GM12873 (cell line): ENCODE data around the gene ABCB4.
A peak's percentile ranks its signal among the peaks of the same experiment; 100 is the strongest.

Experiments
- CTCF ChIP-seq: IDR thresholded peaks from 2 replicates; pipeline ENCODE4 v1.5.1; 2012; ENCODE audit warnings: low read depth, mild to moderate bottlenecking, moderate library complexity, low read length, control low read depth; ENCODE audit not compliant: insufficient read depth; ENCODE audit errors: missing control alignments

Gene ABCB4

GRCh38 chr7:87510411-87510875 is 35.0 kb upstream of the ABCB4 start:
- no peak for TF ChIP-seq CTCF

DNA sequence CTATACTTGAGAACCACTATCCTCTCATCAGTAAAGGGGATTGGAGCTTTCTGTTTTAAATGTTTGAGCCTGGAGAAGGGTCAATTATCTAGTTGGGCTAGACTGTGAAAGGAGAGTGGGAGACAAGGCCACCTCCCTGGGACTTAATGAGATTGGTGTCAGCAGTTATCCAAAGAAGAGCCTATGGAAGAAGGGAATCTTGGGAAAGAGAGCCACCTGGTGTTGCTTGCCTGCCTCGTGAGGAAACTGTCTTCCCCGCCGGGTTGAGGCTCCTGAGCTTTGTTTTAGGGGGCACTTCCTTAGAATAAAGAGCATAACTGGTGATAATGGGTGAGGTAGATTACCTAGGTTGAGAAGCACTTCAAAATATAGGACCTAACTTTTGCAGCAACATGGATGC is 32.0 kb upstream of the ABCB4 start:
- no peak for TF ChIP-seq CTCF

DNA sequence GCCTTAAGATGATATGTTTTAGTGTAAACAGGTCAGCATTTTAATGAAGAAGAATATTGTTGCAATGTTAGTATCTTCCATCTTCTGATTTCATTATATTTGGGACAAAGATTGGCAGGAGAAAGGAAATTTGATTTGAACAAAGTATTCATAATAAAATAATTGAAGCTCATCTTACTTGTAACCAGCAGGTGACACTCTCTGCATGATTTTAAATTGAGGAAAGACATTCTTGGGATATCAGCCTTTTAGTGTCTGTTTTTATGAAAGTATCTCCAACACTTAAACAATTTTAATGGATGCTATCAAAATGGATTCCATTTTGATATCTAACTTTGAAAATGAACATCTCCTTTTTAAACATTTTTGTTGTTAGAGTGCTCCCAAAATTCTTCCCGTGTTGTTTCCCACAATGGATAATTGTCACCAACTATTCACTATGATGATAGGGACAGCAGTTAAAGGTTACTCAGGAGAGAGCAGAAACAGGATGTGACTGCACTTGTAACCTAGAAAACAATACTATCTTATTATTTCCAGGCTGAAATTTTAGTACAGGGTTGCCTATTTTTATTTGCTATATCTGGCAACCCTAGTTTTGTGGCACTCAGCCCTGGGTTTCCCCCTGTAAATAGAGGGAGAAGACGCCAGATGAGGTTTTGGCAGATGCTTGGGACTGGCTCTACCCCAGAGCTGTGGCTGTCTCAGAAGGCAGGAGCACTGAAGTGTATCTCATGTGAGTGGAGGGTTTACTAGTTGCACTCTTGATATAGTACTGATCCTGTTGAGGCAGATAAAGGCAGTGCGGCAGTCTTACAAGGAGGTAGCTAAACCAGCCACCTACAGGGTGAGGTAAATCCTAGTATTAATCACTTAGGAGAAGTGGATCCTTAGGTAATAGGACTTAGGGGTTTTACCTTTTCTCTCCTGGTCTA is 31.0 kb upstream of the ABCB4 start:
- peak; percentile 31 for TF ChIP-seq CTCF

GRCh38 chr7:87505557-87506245 is 30.2 kb upstream of the ABCB4 start:
- no peak for TF ChIP-seq CTCF

GRCh38 chr7:87505122-87505521 is 29.6 kb upstream of the ABCB4 start:
- no peak for TF ChIP-seq CTCF

DNA sequence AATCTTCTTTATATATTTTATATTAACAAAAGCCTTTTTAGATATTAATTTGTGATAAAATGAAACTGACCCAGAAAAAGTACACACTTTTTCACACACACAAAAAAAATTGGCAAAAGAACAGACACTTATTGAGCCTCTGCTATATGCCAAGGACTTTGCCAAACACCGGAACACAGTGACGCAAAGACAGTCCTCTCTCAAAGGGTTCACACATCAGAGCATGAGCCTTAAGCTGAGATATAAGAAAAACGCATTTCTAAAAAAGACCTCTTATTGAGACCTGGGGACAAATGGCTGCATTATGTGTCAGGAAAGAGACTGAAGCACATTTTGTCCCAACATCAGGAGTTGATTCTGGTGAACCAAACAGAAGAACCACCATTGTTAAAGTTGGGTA is 24.0 kb upstream of the ABCB4 start:
- TF ChIP-seq CTCF: no peak

DNA sequence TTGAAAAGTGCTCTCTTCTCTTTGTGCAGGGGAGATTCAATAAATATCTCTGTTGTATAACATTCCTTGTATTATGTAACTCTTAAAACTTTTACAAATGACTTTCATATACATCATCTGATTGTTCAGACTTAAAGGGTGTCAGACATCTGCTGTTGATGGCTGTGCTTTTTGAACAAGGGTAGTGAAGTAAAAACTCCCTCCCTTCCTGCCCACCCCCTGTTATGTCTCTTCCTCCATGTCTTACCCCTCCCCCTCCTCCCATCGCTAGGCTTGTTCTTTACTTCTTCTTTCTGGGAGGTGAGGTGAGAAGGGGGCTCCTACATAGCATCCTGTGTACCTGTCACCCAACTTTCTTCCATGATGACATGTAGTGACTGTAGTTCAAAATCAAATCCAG is 23.4 kb upstream of the ABCB4 start:
- no peak for TF ChIP-seq CTCF
